ENCODE measurements around the gene C8G.

DNA sequence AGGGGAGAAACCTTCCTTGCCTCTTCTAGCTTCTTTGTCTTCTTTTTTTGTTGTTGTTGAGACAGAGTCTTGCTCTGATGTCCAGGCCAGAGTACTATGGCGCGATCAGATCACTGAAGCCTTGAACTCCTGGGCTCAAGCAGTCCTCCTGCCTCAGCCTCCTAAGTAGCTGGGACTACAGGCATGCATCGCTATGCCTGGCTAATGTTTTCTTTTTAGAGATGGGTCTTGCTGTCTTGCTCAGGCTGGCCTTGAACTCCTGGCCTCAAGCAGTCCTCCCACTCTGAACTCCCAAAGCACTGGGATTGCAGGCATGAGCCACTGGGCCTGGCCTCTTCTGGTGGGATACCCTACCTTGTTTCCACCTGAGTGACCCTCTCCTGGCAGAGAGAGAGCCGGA is 43.8 kb downstream of the C8G start:
- TF ChIP-seq, protein P1, sequence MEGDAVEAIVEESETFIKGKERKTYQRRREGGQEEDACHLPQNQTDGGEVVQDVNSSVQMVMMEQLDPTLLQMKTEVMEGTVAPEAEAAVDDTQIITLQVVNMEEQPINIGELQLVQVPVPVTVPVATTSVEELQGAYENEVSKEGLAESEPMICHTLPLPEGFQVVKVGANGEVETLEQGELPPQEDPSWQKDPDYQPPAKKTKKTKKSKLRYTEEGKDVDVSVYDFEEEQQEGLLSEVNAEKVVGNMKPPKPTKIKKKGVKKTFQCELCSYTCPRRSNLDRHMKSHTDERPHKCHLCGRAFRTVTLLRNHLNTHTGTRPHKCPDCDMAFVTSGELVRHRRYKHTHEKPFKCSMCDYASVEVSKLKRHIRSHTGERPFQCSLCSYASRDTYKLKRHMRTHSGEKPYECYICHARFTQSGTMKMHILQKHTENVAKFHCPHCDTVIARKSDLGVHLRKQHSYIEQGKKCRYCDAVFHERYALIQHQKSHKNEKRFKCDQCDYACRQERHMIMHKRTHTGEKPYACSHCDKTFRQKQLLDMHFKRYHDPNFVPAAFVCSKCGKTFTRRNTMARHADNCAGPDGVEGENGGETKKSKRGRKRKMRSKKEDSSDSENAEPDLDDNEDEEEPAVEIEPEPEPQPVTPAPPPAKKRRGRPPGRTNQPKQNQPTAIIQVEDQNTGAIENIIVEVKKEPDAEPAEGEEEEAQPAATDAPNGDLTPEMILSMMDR (conservative IDR thresholded peaks at IDR 0.05; ENCODE audit: low read depth, low read length), result no peak
- TF ChIP-seq POLR2A (IDR thresholded peaks at IDR 0.05; ENCODE audit: low read depth, low read length) (no peak), SMC3 (IDR thresholded peaks at IDR 0.05; ENCODE audit: low read depth, low read length) (no peak), RFX5 (IDR thresholded peaks at IDR 0.05; ENCODE audit: low read depth, low read length) (no peak), BHLHE40 (IDR thresholded peaks at IDR 0.05; ENCODE audit: low read depth, low read length) (no peak), CEBPB (IDR thresholded peaks at IDR 0.05; ENCODE audit: low read depth, low read length) (no peak)

Measured in IMR-90 (cell line).